Loucy (cell line): Measurements from ENCODE around the gene ZNF627.

Experiments used
- EZH2phosphoT487 ChIP-seq: fragments of 200-600 bp; IDR thresholded peaks from 2 replicates; pipeline ENCODE4 v1.6.1; 2018; ENCODE audit warnings: antibody characterized with exemption, mild to moderate bottlenecking, moderate library complexity, borderline replicate concordance
- TF ChIP-seq, protein P1 (sequence below): fragments of 200-600 bp; sonication (generic); conservative IDR thresholded peaks from 2 replicates; pipeline ENCODE4 v1.5.1; 2014; ENCODE audit warnings: mild to moderate bottlenecking, antibody characterized with exemption, low read length

DNA sequence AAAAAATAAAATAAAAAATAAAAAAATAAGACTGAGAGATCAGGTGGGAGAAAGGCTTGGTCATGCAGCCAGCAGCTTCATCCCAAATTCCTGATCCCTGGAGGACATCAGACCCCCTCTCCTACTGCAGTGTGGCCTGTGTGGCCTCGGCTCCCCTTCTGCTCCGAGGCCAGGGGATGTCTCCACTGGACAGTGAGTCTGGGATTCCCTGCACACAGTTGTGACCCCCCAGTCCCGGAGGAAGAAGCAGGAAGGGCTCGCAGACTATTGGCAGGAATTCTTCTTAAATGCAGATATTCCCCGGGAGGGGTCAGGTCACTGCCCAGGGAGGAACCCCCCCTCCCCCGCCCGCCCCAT is 41.9 kb downstream of the ZNF627 start:
- TF ChIP-seq, protein P1, sequence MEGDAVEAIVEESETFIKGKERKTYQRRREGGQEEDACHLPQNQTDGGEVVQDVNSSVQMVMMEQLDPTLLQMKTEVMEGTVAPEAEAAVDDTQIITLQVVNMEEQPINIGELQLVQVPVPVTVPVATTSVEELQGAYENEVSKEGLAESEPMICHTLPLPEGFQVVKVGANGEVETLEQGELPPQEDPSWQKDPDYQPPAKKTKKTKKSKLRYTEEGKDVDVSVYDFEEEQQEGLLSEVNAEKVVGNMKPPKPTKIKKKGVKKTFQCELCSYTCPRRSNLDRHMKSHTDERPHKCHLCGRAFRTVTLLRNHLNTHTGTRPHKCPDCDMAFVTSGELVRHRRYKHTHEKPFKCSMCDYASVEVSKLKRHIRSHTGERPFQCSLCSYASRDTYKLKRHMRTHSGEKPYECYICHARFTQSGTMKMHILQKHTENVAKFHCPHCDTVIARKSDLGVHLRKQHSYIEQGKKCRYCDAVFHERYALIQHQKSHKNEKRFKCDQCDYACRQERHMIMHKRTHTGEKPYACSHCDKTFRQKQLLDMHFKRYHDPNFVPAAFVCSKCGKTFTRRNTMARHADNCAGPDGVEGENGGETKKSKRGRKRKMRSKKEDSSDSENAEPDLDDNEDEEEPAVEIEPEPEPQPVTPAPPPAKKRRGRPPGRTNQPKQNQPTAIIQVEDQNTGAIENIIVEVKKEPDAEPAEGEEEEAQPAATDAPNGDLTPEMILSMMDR, result no peak
- no peak for TF ChIP-seq EZH2phosphoT487
